WTC11 (cell line): ENCODE results near the gene STIM2. TPM values are rescaled to one million over a fixed set of nuclear protein-coding genes. Genes with fewer than 3 reads are reported as not detected.
"Not testable (repeated sequence)": the region's sequence is repeated elsewhere in the genome, so short reads cannot be mapped to it uniquely, and the experiment has no call there.

ENCODE experiments used
- ATAC-seq: fragments of 200-7000 bp; cut with Tn5 transposase; 2 replicates; pipeline ENCODE4 v1.10.0; 2021; ENCODE audit warnings: mild to moderate bottlenecking, moderate library complexity
- CTCF ChIA-PET: fragments of 300-600 bp; sonication (Branson Sonifier 250); formaldehyde crosslinking; loops from one replicate; lab custom pipeline; 2021; ENCODE audit warnings: antibody characterized with exemption; lab: Charles Lee
- POLR2A ChIA-PET: fragments of 350-600 bp; sonication (Branson Sonifier 250); formaldehyde crosslinking; loops from one replicate; lab custom pipeline; 2021; ENCODE audit warnings: antibody characterized with exemption; lab: Charles Lee
- DNase-seq: peaks from one replicate; pipeline ENCODE4 v3.0.0; 2021; ENCODE audit warnings: low spot score
- H3K27ac Mint-ChIP-seq: 2 replicates; pipeline ENCODE4 v1.8.0; 2021; ENCODE audit warnings: mixed read lengths
- H3K27me3 Mint-ChIP-seq: 2 replicates; pipeline ENCODE4 v1.8.0; 2021; ENCODE audit warnings: low read depth, mild to moderate bottlenecking, moderate library complexity, mixed read lengths
- H3K36me3 Mint-ChIP-seq: 2 replicates; pipeline ENCODE4 v1.8.0; 2021; ENCODE audit warnings: mixed read lengths
- H3K4me1 Mint-ChIP-seq: 2 replicates; pipeline ENCODE4 v1.8.0; 2022; ENCODE audit warnings: mixed read lengths
- H3K4me3 Mint-ChIP-seq: 2 replicates; pipeline ENCODE4 v1.8.0; 2021; ENCODE audit warnings: mild to moderate bottlenecking, moderate library complexity, mixed read lengths
- H3K9me3 Mint-ChIP-seq: 2 replicates; pipeline ENCODE4 v1.8.0; 2021; ENCODE audit warnings: mixed read lengths
- CREB1 ChIP-seq: sonication (generic); formaldehyde crosslinking; IDR thresholded peaks from 2 replicates; pipeline ENCODE4 v1.8.0; 2023; ENCODE audit warnings: mild to moderate bottlenecking, missing genetic modification reagents
- ETV6 ChIP-seq: sonication (generic); formaldehyde crosslinking; IDR thresholded peaks from 2 replicates; pipeline ENCODE4 v1.8.1; 2022; ENCODE audit warnings: mild to moderate bottlenecking, missing genetic modification reagents
- FOXJ3 ChIP-seq: sonication (generic); formaldehyde crosslinking; IDR thresholded peaks from 2 replicates; pipeline ENCODE4 v1.9.0; 2021; ENCODE audit warnings: missing genetic modification reagents, mild to moderate bottlenecking, borderline replicate concordance
- GTF2I ChIP-seq: fragments of 250-450 bp; sonication (Bioruptor Pico); conservative IDR thresholded peaks from 2 replicates; pipeline ENCODE4 v1.4.0; 2021; ENCODE audit warnings: mild to moderate bottlenecking
- MYBL2 ChIP-seq: sonication (generic); formaldehyde crosslinking; IDR thresholded peaks from 2 replicates; pipeline ENCODE4 v1.8.1; 2023; ENCODE audit warnings: mild to moderate bottlenecking, moderate library complexity, missing genetic modification reagents
- NFE2L1 ChIP-seq: sonication (generic); formaldehyde crosslinking; IDR thresholded peaks from 2 replicates; pipeline ENCODE4 v1.8.1; 2023; ENCODE audit warnings: missing genetic modification reagents
- NR2C2 ChIP-seq: sonication (generic); formaldehyde crosslinking; IDR thresholded peaks from 2 replicates; pipeline ENCODE4 v1.8.0; 2022; ENCODE audit warnings: mild to moderate bottlenecking, missing genetic modification reagents
- NR3C1 ChIP-seq: sonication (generic); formaldehyde crosslinking; conservative IDR thresholded peaks from 2 replicates; pipeline ENCODE4 v1.8.1; 2023; ENCODE audit warnings: low read depth, mild to moderate bottlenecking, missing genetic modification reagents
- PRRX2 ChIP-seq: fragments of 250-450 bp; sonication (Bioruptor Pico); IDR thresholded peaks from 2 replicates; pipeline ENCODE4 v1.8.0; 2021; ENCODE audit warnings: mild to moderate bottlenecking
- SP1 ChIP-seq: sonication (generic); formaldehyde crosslinking; conservative IDR thresholded peaks from 2 replicates; pipeline ENCODE4 v1.8.1; 2022; ENCODE audit warnings: missing genetic modification reagents
- TCF7 ChIP-seq: sonication (generic); formaldehyde crosslinking; IDR thresholded peaks from 2 replicates; pipeline ENCODE4 v1.8.0; 2022; ENCODE audit warnings: mild to moderate bottlenecking, low read depth, missing genetic modification reagents, moderate library complexity
- ZNF219 ChIP-seq: sonication (generic); formaldehyde crosslinking; IDR thresholded peaks from 2 replicates; pipeline ENCODE4 v1.8.0; 2023; ENCODE audit warnings: missing genetic modification reagents, mild to moderate bottlenecking, borderline replicate concordance
- ZNF232 ChIP-seq: sonication (generic); formaldehyde crosslinking; IDR thresholded peaks from 2 replicates; pipeline ENCODE4 v1.8.0; 2022; ENCODE audit warnings: mild to moderate bottlenecking, missing genetic modification reagents
- ZNF263 ChIP-seq: sonication (generic); formaldehyde crosslinking; IDR thresholded peaks from 2 replicates; pipeline ENCODE4 v1.8.1; 2022; ENCODE audit warnings: low read depth, mild to moderate bottlenecking, moderate library complexity, missing genetic modification reagents
- ZNF416 ChIP-seq: fragments of 250-450 bp; sonication (Bioruptor Pico); IDR thresholded peaks from 2 replicates; pipeline ENCODE4 v1.9.0; 2021; ENCODE audit warnings: mild to moderate bottlenecking, inconsistent platforms
- ZNF423 ChIP-seq: fragments of 250-450 bp; sonication (Bioruptor Pico); IDR thresholded peaks from 2 replicates; pipeline ENCODE4 v2.1.2; 2022; ENCODE audit warnings: mild to moderate bottlenecking, moderate library complexity
- total RNA-seq: library from RNA; stranded (reverse); gene quantifications from 3 replicates; pipeline ENCODE4 v1.2.3, GENCODE V29; 2021
- TF ChIP-seq, protein P1 (sequence below): fragments of 250-450 bp; sonication (Bioruptor Pico); IDR thresholded peaks from 2 replicates; pipeline ENCODE4 v1.9.0; 2021; ENCODE audit warnings: moderate library complexity, mild to moderate bottlenecking, inconsistent platforms, borderline replicate concordance
- TF ChIP-seq, protein P2 (sequence below): sonication (generic); formaldehyde crosslinking; IDR thresholded peaks from 2 replicates; pipeline ENCODE4 v1.8.0; 2022; ENCODE audit warnings: mild to moderate bottlenecking, missing genetic modification reagents
- TF ChIP-seq, protein P3 (sequence below): sonication (generic); formaldehyde crosslinking; IDR thresholded peaks from 2 replicates; pipeline ENCODE4 v1.8.1; 2022; ENCODE audit warnings: missing genetic modification reagents, borderline replicate concordance
- TF ChIP-seq, protein P4 (sequence below): sonication (generic); formaldehyde crosslinking; IDR thresholded peaks from 2 replicates; pipeline ENCODE4 v1.8.1; 2022; ENCODE audit warnings: mild to moderate bottlenecking, moderate library complexity, missing genetic modification reagents

Gene STIM2
- total RNA-seq, 1 experiment from 2014 or later, result 22.4 TPM

DNA sequence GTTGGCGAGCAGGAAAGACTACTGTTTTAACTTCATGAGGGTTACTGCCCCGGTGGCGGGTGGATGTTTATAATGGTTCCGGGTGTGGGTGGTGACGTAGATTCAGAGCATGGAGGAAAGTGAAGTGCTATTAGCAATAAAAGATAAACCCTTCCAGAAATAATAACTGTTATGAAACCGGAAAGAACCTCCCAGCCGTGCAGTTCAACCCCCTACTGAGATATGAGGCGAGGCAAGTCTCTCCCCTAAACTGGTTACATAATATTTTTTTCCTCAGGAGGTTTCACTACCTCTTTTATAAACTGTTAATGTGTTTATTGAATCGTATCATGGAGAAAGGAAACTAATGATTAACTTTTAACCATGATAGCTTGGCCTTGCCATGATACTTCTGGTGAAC, 33.9 kb upstream of the STIM2 start:
- peaks cover 19% of the 10 kb centered on the region for H3K4me1 Mint-ChIP-seq
- no peak overlapping the region for H3K4me3 Mint-ChIP-seq
- DNase-seq, result no peak
- peaks cover 13% of the 10 kb centered on the region for H3K36me3 Mint-ChIP-seq
- TF ChIP-seq GTF2I (CRISPR knock-in tag), result no peak
- TF ChIP-seq PRRX2 (CRISPR knock-in tag), result no peak
- no peak for TF ChIP-seq ZNF416 (CRISPR knock-in tag)
- TF ChIP-seq CREB1, result no peak
- no peak for TF ChIP-seq SP1 (CRISPR knock-in tag)
- no peak for TF ChIP-seq MYBL2
- TF ChIP-seq NR3C1, result no peak
- no peak for TF ChIP-seq NR2C2 (CRISPR knock-in tag)
- no peak for TF ChIP-seq ZNF219 (CRISPR knock-in tag)
- no peak for TF ChIP-seq ZNF232 (CRISPR knock-in tag)
- TF ChIP-seq, protein P1, sequence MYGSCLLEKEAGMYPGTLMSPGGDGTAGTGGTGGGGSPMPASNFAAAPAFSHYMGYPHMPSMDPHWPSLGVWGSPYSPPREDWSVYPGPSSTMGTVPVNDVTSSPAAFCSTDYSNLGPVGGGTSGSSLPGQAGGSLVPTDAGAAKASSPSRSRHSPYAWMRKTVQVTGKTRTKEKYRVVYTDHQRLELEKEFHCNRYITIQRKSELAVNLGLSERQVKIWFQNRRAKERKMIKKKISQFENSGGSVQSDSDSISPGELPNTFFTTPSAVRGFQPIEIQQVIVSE, result no peak
- TF ChIP-seq, protein P2, sequence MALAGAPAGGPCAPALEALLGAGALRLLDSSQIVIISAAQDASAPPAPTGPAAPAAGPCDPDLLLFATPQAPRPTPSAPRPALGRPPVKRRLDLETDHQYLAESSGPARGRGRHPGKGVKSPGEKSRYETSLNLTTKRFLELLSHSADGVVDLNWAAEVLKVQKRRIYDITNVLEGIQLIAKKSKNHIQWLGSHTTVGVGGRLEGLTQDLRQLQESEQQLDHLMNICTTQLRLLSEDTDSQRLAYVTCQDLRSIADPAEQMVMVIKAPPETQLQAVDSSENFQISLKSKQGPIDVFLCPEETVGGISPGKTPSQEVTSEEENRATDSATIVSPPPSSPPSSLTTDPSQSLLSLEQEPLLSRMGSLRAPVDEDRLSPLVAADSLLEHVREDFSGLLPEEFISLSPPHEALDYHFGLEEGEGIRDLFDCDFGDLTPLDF, result no peak
- no peak for TF ChIP-seq FOXJ3
- no peak for TF ChIP-seq TCF7 (CRISPR knock-in tag)
- CTCF ChIA-PET, result no interaction called here
- peaks cover 6% of the 10 kb centered on the region; the same call in 1 of the 2 replicates for H3K27me3 Mint-ChIP-seq
- no peak for ATAC-seq
- H3K9me3 Mint-ChIP-seq, result peaks cover 17% of the 10 kb centered on the region
- no peak overlapping the region for H3K27ac Mint-ChIP-seq
- POLR2A ChIA-PET, result no interaction called here

DNA sequence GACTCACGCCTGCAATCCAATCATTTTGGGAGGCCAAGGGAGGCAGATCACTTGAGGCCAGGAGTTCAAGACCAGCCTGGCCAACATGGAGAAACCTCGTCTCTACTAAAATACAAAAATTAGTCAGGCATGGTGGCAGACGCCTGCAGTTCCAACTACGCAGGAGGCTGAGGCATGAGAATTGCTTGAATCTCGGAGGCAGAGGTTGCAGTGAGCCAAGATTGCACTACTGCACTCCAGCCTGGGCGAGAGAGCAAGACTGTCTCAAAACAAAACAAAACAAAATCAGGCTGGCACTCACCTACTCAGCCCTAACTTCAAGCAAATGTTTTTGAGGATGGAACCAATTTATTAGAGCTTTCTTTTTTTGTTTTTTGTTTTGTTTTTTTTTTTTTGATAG, 33.3 kb upstream of the STIM2 start:
- H3K4me3 Mint-ChIP-seq, H3K27me3 Mint-ChIP-seq, H3K27ac Mint-ChIP-seq, DNase-seq, ATAC-seq, POLR2A ChIA-PET: not testable (repeated sequence)
- CTCF ChIA-PET, result interaction anchor here (0.6 to 1.1 kb wide), 2 partner anchors 9 to 59 kb away, joined by 3 to 4 read pairs; no protein-coding TSS in a partner anchor
- peaks cover 14% of the 10 kb centered on the region for H3K9me3 Mint-ChIP-seq
- H3K4me1 Mint-ChIP-seq, result peaks cover 21% of the 10 kb centered on the region
- peaks cover 13% of the 10 kb centered on the region for H3K36me3 Mint-ChIP-seq

DNA sequence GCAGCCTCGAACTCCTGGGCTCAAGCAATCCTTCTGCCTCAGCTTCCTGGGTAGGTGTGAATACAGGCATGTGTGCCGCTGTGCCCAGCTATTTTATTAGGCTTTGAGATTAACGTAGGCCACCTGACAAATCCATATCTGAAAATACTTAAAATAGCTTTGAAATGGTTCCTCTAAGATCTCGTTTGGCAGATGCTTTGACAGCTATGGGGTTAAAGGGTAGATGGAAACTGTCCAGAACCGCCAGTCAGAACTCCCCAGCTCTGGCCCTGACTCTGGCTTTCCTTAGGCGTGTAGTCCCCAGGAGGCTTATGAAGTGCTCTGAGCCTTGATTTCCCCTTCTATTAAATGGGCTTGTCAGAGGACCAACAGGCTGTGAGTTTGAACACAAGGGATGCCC, 32.8 kb upstream of the STIM2 start:
- Mint-ChIP-seq H3K4me3 (no peak overlapping the region), H3K9me3 (peaks cover 10% of the 10 kb centered on the region), H3K27me3 (peaks cover 4% of the 10 kb centered on the region; the same call in 1 of the 2 replicates), H3K4me1 (peaks cover 21% of the 10 kb centered on the region), H3K27ac (no peak overlapping the region), H3K36me3 (peaks cover 9% of the 10 kb centered on the region)
- TF ChIP-seq ZNF263 (no peak), ZNF232 (CRISPR knock-in tag) (no peak), NFE2L1 (CRISPR knock-in tag) (no peak), ZNF423 (CRISPR knock-in tag) (no peak), ZNF416 (CRISPR knock-in tag) (no peak), ETV6 (CRISPR knock-in tag) (no peak), TCF7 (CRISPR knock-in tag) (no peak)
- TF ChIP-seq, protein P3, sequence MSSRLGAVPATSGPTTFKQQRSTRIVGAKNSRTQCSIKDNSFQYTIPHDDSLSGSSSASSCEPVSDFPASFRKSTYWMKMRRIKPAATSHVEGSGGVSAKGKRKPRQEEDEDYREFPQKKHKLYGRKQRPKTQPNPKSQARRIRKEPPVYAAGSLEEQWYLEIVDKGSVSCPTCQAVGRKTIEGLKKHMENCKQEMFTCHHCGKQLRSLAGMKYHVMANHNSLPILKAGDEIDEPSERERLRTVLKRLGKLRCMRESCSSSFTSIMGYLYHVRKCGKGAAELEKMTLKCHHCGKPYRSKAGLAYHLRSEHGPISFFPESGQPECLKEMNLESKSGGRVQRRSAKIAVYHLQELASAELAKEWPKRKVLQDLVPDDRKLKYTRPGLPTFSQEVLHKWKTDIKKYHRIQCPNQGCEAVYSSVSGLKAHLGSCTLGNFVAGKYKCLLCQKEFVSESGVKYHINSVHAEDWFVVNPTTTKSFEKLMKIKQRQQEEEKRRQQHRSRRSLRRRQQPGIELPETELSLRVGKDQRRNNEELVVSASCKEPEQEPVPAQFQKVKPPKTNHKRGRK (CRISPR knock-in tag), result no peak
- TF ChIP-seq, protein P4, sequence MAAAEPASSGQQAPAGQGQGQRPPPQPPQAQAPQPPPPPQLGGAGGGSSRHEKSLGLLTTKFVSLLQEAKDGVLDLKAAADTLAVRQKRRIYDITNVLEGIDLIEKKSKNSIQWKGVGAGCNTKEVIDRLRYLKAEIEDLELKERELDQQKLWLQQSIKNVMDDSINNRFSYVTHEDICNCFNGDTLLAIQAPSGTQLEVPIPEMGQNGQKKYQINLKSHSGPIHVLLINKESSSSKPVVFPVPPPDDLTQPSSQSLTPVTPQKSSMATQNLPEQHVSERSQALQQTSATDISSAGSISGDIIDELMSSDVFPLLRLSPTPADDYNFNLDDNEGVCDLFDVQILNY (CRISPR knock-in tag), result no peak
- ATAC-seq (no peak), DNase-seq (no peak)
- ChIA-PET POLR2A (no interaction called here), CTCF (interaction anchor here (0.6 to 1.1 kb wide), 2 partner anchors 9 to 59 kb away, joined by 3 to 4 read pairs; no protein-coding TSS in a partner anchor)
